Sciatic nerve (tissue), 2 donors: ENCODE results near the gene RAB6B. TPM values are rescaled to one million over a fixed set of nuclear protein-coding genes. Genes with fewer than 3 reads are reported as not detected.
"Not testable (repeated sequence)": the region's sequence is repeated elsewhere in the genome, so short reads cannot be mapped to it uniquely, and the experiment has no call there.

Source experiments
- ATAC-seq: fragments of 200-7000 bp; cut with Tn5 transposase; one replicate; pipeline ENCODE4 v1.9.1; 2020; ENCODE audit warnings: mild to moderate bottlenecking, moderate library complexity
- DNase-seq: peaks from one replicate; pipeline ENCODE4 v3.0.0-alpha.2; 2020; ENCODE audit warnings: low spot score
- intact Hi-C: fragments of 100-400 bp; cut with DNase I; formaldehyde crosslinking; loops from one replicate; pipeline ENCODE4 v1.14.2; 2022
- total RNA-seq: library from RNA; stranded (reverse); fragmentation: NEBNext Ultra II Directional; extraction: Animal tissue kit (Norgen Biotek cat#: 25700); gene quantifications from one replicate; pipeline ENCODE4 v1.2.1, GENCODE V29; 2021
- donor health status: DM: no; HTN: no; CAD: no.
- donor health status: DM: no; HTN: no; CAD: no.

The RAB6B gene
- total RNA-seq, 1 donor from 2014 or later: 9.5 TPM

DNA sequence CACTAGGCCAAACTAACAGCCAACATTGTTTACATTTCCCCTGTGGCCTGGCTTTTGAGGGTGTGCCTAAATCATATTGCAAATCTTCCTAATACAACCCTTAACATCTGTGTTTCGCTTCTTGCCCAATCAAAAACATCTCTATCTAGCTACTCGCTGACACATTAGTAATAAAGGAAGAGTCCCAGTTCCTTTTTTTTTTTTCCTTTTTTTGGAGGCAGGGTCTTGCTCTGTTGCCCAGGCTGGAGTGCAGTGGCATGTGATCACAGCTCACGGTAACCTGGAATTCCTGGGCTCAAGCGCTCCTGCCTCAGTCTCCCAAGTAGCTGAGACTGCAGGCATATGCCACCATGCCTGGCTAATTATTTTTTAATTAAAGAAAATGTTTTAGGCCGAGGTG, 92.2 kb downstream of the RAB6B start:
- DNase-seq (no peak), ATAC-seq (no peak)
- intact Hi-C loops: no loop called here

DNA sequence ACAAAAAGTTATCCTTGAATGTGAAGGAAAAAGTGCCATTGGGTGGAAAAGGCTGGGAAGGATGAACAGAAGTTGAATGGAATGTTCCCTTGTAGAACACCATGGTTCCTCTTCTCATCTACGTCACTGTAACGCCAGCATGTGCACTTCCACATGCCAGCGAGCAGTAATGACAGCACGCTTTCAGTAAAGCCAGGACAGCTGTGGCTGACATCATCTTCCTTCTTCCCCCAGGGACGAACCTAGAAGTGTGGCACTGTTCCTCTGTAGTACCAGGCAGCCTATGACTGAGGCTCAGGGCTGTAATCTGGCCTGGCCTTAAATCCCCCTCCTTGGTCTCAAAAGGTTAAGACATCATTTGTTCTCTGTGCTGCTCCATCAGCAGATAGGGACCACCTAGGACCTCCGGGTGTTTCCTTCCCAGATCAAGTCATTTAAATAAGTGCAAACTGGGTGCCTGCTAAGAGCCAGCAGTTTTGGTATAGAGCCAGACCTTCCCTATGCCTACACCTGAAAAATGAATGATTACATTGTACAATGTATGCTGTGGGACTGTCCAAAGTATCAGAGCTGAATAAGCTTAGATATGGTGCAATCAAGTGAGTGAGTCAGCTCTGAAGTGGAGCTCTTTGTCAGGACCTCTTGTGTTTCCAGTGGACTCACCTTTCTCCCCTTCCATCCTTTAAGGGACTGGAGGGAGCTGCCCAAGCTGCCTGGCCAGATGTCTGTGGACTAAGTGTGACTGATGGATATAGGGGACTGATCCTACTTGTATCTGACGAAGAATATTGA, 95.7 kb downstream of the RAB6B start:
- ATAC-seq: peak; percentile 55
- intact Hi-C loops: no loop called here
- DNase-seq: no peak

DNA sequence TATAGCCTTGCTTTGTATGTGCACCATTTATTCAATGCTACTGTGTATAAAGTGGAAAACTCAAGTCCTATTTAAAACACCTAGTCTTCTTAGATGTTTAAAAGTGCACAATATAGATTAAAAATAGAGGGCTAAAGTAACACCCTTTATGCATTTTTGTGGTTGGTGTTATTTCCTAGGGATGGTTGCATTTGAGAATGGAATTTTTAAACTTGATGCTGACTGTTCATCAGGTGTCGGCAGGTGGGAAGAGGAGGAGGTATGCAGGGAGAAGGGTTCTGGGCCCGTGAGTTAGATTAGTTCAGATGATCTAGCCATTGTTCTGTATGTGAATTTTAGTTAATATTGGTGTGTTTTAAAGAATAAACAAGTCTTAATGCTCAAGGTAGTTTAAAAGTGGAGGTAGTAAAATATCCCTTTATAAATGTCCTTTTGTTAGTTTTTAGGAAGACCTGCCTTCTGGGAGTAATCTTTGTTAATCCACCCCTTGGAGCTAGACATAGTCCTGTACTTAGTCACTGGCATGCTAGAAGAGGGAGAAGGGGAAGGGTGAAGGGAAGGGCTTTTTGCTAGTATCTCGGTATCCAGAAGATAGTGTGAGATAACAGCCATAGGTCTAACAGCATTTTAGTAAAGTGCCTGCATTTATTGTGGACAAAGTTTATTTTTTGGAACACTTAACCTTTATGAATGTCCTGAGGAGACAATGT, 98.1 kb downstream of the RAB6B start:
- DNase-seq (no peak), ATAC-seq (no peak)
- intact Hi-C loops: no loop called here

DNA sequence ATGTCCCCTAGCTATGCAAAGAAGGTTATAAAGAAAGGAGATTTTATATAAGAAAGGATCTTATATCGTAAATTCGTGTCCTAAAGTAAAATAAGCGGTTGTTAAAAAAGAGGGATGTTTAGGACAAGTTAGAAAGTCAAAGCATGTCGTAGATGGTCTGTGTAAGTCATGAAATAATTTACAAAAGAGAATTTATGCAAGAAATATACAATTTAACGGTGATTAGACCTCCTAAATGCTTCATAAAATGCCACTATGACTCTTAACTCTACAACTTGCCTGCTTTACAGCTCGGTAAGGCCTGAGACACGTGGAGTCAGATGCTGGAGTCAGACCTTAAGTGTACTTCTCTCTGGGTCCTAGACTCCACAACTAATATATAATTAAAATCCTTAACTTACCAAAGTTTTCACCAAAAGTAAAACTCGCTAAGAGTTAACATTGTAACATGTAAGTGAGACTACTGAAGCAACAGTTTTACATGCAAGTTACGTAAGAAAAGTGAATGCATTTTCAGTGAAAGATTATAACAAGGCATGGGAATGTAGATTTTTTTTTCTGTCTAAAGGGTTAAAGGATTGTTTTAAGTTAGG, 103.4 kb downstream of the RAB6B start:
- ATAC-seq: no peak
- DNase-seq: no peak
- intact Hi-C loops: no loop called here

DNA sequence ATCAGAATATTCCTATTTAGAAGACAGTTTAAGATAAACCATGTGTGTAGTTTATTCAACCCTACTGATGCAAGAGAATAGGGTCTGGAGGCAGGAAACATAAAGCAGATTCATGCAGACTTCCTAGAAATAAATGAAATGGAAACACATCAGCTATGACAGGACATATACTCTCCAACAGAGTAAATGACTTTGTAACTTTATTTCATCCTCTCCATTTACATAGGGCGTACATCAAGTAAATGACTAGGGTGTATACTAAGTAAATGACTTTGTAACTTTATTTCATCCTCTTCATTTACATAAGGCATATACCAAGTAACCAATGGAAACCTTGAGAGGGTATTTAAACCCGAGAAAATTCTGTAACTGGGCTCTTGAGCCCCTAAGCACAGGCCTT, 107.7 kb downstream of the RAB6B start:
- no peak for DNase-seq
- ATAC-seq: no peak
- intact Hi-C loops: no loop called here

DNA sequence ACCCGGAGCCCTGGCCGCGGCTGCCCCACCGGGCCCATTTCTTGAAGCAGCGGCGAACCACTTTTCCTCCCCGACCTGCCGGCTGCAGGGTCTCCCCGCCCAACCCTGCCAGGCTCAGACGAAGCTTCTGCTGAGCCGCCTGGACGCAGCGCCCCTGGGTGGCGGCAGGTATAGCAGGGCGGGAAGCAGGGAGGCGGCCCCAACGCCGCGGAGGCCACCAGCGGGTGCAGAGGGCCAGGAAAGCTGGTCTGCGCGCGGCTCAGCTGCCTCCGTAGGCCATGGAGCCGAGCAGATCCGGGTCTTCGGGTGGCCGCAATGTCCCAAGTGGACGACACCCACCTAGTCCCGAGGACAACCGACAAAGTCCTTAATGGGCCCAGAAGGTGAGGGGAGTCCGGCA, 111.9 kb downstream of the RAB6B start:
- no peak for ATAC-seq
- no peak for DNase-seq
- intact Hi-C loops: no loop called here

DNA sequence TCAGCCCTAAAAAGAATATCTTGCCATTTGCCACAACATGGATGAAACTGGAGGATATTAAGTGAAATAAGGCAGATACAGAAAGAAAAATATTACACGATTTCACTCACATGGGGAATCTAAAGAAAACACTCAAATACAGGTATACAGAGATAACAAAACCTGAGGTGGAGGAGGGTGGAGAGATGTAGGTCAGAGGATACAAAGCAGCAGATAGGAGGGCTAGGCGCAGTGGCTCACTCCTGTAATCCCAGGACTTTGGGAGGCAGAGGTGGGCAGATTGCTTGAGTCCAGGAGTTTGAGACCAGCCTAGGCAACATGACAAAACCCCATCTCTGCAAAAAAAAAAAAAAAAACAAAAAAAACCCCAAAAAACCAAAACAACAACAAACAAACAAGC, 113.2 kb downstream of the RAB6B start:
- DNase-seq (no peak), ATAC-seq (no peak)
- intact Hi-C loops: no loop called here

DNA sequence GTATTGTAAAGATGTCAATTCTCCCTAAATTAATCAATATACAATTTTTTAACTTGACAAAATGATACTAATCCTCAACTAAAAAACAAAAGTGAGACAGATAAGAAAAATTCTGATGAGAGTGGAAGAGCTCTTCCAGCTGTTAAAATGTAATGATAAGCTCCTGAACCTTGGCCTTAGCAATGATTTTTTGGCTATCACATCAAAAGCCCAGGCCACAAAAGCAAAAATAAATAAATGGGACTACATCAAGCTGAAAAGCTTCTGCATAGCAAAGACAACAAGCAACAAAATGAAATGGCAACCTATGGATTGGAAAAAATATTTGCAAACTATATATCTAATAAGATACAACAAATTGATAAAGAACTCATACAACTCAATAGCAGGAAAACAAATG, 114.1 kb downstream of the RAB6B start:
- intact Hi-C loops: no loop called here
- DNase-seq (no peak), ATAC-seq (no peak)

DNA sequence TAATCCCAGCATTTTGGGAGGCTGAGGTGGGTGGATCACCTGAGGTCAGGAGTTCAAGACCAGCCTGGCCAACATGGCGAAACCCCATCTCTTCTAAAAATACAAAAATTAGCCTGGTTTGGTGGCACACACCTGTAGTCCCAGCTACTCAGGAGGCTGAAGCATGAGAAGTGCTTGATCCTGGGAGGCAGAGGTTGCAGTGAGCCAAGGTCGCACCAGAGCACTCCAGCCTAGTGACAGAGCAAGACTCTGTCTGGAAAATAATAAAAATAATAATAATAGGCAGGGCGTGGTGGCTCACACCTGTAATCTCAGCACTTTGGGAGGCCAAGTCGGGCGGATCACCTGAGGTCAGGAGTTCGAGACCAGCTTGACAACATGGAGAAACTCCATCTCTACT, 114.9 kb downstream of the RAB6B start:
- DNase-seq, intact Hi-C loops, ATAC-seq: not testable (repeated sequence)

DNA sequence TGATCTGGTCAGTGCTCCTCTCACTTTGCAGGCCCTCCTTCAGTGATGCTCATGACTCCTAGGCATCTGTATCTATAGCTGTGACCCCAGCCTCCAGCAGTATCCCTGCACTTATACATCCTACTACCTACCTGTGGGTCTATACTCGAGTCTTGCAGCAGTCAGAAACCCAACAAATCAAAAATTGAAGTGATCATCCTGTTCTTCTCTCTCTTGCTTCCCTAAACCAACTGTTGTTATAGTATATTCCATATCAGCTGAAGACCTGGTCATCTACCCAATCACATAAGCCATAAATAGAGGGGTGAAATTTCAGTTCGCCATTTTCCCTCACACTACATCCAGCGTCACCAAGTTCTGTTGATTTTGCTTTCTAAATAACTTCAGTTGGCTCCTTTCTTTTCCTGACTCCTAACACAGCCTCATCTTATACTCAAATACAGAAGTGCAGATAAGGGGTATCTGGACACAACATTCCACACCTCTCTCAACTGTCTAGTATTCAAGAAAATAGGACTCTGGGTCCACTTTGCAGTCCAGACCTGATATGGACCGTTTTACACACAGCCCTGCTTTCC, 116.0 kb downstream of the RAB6B start:
- ATAC-seq (no peak), DNase-seq (no peak)
- intact Hi-C loops: no loop called here

DNA sequence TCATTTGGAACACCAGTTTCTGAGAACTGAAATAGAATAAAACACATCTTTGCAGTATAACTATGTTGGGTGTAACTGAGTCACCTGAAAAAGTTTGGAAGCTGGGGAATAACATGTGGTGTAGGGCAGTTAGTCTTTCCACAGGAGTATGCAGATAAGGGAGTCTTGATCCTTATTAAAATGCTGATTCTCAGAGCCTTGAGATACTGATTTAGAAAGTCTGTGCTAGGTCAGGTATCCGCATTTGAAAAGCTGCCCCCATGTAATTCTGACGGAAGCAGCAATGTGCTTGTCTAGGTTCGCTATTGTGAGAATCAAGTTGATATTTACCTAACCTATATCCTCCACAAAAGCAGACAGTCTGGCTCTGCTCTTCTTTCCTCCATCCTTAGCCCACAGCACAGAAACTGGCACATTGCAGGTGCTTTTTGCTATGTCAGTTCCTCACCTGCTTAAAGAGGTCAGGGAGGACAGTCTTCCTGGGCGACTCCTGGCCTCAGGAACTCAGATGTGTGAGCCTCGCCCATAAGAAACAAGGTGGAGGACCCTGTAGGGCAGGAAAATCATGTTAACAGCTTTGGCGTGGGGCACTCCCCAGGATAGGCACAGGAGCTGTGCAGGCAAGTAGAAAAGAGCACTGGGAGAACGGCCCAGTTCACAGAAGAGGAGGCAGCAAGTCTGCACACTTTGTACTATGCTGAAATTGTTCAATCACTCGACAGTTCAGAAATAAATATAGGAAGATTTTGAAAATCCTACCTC, 117.7 kb downstream of the RAB6B start:
- intact Hi-C loops: no loop called here
- DNase-seq: no peak

DNA sequence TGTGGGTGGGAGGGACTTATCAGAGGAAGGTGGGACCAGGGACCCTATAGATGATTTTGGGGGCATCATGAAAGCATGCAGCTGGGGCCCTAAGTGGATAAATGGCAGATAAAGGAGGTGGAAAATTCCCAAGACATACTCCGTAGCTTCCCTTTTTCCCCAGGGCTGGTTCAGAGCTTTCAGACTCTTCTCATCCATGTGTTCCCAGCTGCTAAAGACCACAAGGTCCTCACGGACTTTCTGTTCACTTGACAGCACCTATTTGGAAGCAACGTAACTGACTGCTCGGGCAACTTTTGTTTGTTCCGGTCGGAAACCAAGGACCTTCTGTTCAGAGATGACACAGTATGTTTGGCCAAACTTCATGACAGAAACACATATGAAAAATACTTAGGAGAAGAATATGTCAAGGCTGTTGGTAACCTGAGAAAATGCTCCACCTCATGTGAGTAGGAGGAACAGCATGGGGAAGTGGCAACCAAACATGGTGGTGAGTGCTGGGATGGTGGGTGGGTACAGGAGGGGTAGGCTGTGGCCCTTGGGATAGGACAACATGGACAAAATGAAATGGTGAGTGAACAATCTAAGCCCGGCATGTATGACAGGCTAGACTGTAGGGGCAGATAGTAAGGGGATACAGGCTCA, 118.8 kb downstream of the RAB6B start:
- ATAC-seq: no peak
- DNase-seq: no peak
- intact Hi-C loops: no loop called here

More for the DNA sequence above, 117.7 kb downstream of the RAB6B start:
- ATAC-seq: no peak

DNA sequence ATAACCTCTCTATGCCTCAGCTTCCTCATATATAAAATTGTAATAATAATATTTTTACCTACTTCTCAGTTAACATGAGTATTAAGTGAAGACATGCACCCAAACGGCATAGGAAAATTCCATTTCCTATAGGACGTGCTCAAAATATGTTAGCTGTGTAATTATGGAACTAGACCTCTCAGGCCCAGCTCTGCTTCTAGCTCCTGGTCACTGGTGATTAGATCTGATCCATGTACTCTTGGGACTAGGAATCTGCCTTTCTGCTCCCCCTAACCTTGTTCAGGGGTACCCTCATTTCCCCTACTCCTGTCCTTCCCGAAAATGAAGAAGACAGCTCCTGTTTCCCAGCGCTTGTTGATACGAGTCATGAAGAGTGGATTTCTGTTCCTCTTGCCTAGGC, 119.8 kb downstream of the RAB6B start:
- intact Hi-C loops: no loop called here
- no peak for DNase-seq
- no peak for ATAC-seq

DNA sequence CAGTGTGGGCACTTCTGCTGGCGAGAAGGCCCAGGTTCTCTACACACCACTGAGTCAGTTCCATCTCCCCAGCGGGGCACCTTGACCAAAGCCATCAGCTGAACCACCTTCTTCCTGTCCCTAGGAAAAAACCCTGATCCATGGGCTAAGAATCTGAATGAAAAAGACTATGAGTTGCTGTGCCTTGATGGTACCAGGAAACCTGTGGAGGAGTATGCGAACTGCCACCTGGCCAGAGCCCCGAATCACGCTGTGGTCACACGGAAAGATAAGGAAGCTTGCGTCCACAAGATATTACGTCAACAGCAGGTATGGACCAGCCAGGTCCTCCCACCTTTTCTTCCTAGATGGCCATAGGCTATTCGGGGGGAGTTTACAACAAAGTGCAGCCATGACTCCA, 120.4 kb downstream of the RAB6B start:
- intact Hi-C loops: no loop called here
- ATAC-seq (no peak), DNase-seq (no peak)

Other genes starting within 250 kb of the RAB6B start
- gene TOPBP1, start 233.9 kb downstream of the RAB6B start, total RNA-seq: 20.0 TPM
- 40.6 TPM for gene TF, start 149.5 kb downstream of the RAB6B start, total RNA-seq
- gene SRPRB, start 90.1 kb downstream of the RAB6B start, total RNA-seq: 27.8 TPM
- 34.1 TPM for gene SLCO2A1, start 134.0 kb upstream of the RAB6B start, total RNA-seq